ENCODE results near the gene GOLGA6L25.
"Not testable (repeated sequence)": the region's sequence is repeated elsewhere in the genome, so short reads cannot be mapped to it uniquely, and the experiment has no call there.

DNA sequence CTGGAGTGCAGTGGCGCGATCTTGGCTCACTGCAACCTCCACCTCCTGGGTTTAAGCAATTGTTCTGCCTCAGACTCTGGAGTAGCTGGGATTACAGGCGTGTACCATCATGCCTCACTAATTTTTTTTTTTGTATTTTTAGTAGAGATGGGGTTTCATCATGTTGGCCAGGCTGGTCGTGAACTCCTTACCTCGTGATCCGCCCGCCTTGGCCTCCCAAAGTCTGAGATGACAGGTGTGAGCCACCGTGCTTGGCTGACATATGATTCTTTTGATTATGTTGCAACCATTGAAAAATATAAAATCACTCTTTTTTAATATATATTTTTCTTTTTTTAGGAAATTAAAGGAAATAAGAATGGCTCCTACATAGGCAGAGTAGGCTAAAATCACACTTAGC lies 44.8 kb downstream of the GOLGA6L25 start:
- not testable (repeated sequence) for TF ChIP-seq POLR2A (IDR thresholded peaks at IDR 0.05)
- TF ChIP-seq, protein P1, sequence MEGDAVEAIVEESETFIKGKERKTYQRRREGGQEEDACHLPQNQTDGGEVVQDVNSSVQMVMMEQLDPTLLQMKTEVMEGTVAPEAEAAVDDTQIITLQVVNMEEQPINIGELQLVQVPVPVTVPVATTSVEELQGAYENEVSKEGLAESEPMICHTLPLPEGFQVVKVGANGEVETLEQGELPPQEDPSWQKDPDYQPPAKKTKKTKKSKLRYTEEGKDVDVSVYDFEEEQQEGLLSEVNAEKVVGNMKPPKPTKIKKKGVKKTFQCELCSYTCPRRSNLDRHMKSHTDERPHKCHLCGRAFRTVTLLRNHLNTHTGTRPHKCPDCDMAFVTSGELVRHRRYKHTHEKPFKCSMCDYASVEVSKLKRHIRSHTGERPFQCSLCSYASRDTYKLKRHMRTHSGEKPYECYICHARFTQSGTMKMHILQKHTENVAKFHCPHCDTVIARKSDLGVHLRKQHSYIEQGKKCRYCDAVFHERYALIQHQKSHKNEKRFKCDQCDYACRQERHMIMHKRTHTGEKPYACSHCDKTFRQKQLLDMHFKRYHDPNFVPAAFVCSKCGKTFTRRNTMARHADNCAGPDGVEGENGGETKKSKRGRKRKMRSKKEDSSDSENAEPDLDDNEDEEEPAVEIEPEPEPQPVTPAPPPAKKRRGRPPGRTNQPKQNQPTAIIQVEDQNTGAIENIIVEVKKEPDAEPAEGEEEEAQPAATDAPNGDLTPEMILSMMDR (IDR thresholded peaks at IDR 0.05), result not testable (repeated sequence)
